CD14-positive monocyte (primary cell): ENCODE results near the gene LDLRAD2. TPM values are rescaled to one million over a fixed set of nuclear protein-coding genes. Genes with fewer than 3 reads are reported as not detected.

ENCODE experiments used
- DNase-seq, 3 donors: peaks; one replicate each; pipeline ENCODE4 v3.0.0-alpha.2; 2011 to 2022
- H2AFZ ChIP-seq: 2 replicates; pipeline ENCODE4 v1.6.0; 2012; ENCODE audit warnings: mild to moderate bottlenecking, low read depth, low read length, inconsistent platforms; ENCODE audit not compliant: insufficient read depth, poor library complexity, severe bottlenecking
- H3K27ac ChIP-seq, 2 donors: 1 replicate in 1 of 2; 2 replicates in 1 of 2; pipeline ENCODE4 v1.5.1; 2012 to 2013; ENCODE audit warnings: low read length in 2 of 2, control low read depth in 1 of 2, inconsistent platforms in 1 of 2, low read depth in 1 of 2, mild to moderate bottlenecking in 1 of 2
- H3K27me3 ChIP-seq, 2 donors: one replicate each; pipeline versions ENCODE4 v1.6.0 to v1.6.1; 2011 to 2013; ENCODE audit warnings: low read length in 2 of 2; ENCODE audit not compliant: control insufficient read depth in 2 of 2, insufficient read depth in 2 of 2
- H3K36me3 ChIP-seq, 2 donors: replicated peaks in 1 of 2; 1 replicate in 1 of 2; 2 replicates in 1 of 2; pipeline versions ENCODE4 v1.5.1 to v1.6.1; 2012 to 2013; ENCODE audit warnings: low read length in 2 of 2, control low read depth in 1 of 2, inconsistent platforms in 1 of 2, mild to moderate bottlenecking in 1 of 2; ENCODE audit not compliant: insufficient read depth in 2 of 2, control insufficient read depth in 1 of 2
- H3K4me1 ChIP-seq, 2 donors: 1 replicate in 1 of 2; 2 replicates in 1 of 2; pipeline versions ENCODE4 v1.5.1 to v1.6.1; 2012 to 2013; ENCODE audit warnings: low read length in 2 of 2, control low read depth in 1 of 2, inconsistent platforms in 1 of 2, mild to moderate bottlenecking in 1 of 2, moderate library complexity in 1 of 2; ENCODE audit not compliant: insufficient read depth in 2 of 2, control insufficient read depth in 1 of 2
- H3K4me2 ChIP-seq: replicated peaks from 2 replicates; pipeline ENCODE3; 2012; ENCODE audit warnings: low read length, moderate library complexity, mild to moderate bottlenecking; ENCODE audit not compliant: poor library complexity, severe bottlenecking; ENCODE audit errors: extremely low read depth
- H3K4me3 ChIP-seq, 3 experiments: fragments of 200-600 bp in 1 of 3; sonication (generic) in 1 of 3; replicated peaks in 1 of 3; 1 replicate in 2 of 3; 2 replicates in 1 of 3; pipeline ENCODE4 v1.5.1; 2011 to 2013; ENCODE audit warnings: low read length in 3 of 3, mild to moderate bottlenecking in 3 of 3, control low read depth in 2 of 3, low read depth in 2 of 3, inconsistent platforms in 1 of 3, moderate library complexity in 1 of 3
- H3K79me2 ChIP-seq: 2 replicates; pipeline ENCODE4 v1.6.0; 2012; ENCODE audit warnings: mild to moderate bottlenecking, control low read depth, inconsistent platforms, low read length, moderate library complexity; ENCODE audit not compliant: insufficient read depth
- H3K9ac ChIP-seq: 2 replicates; pipeline ENCODE4 v1.6.0; 2017; ENCODE audit warnings: low read length, mild to moderate bottlenecking; ENCODE audit not compliant: insufficient read depth, poor library complexity, severe bottlenecking
- H3K9me3 ChIP-seq, 2 donors: replicated peaks in 1 of 2; 1 replicate in 1 of 2; 2 replicates in 1 of 2; pipeline versions ENCODE4 v1.5.1 to v1.6.1; 2012 to 2013; ENCODE audit warnings: low read length in 2 of 2, control low read depth in 1 of 2; ENCODE audit not compliant: control insufficient read depth in 1 of 2, insufficient read depth in 1 of 2
- H4K20me1 ChIP-seq: 2 replicates; pipeline ENCODE4 v1.6.0; 2012; ENCODE audit warnings: mild to moderate bottlenecking, low read length, control low read depth, moderate library complexity; ENCODE audit not compliant: insufficient read depth
- H3K27ac Mint-ChIP-seq, 7 donors: one replicate each; pipeline ENCODE4 v1.8.0; 2020; ENCODE audit warnings: mild to moderate bottlenecking in 7 of 7, mixed read lengths in 7 of 7, moderate library complexity in 6 of 7, inconsistent platforms in 2 of 7
- H3K27me3 Mint-ChIP-seq, 3 donors: one replicate each; pipeline ENCODE4 v1.8.0; 2021 to 2022; ENCODE audit warnings: low read depth in 3 of 3, mild to moderate bottlenecking in 3 of 3, mixed read lengths in 3 of 3, moderate library complexity in 3 of 3, inconsistent platforms in 1 of 3
- H3K36me3 Mint-ChIP-seq, 2 donors: one replicate each; pipeline ENCODE4 v1.8.0; 2020; ENCODE audit warnings: mixed read lengths in 2 of 2, inconsistent platforms in 1 of 2, mild to moderate bottlenecking in 1 of 2
- H3K4me1 Mint-ChIP-seq: one replicate; pipeline ENCODE4 v1.8.0; 2020; ENCODE audit warnings: mild to moderate bottlenecking, mixed read lengths
- H3K4me3 Mint-ChIP-seq, 2 donors: one replicate each; pipeline ENCODE4 v1.8.0; 2020; ENCODE audit warnings: mild to moderate bottlenecking in 2 of 2, mixed read lengths in 2 of 2, moderate library complexity in 1 of 2
- H3K9me3 Mint-ChIP-seq, 7 donors: one replicate each; pipeline ENCODE4 v1.8.0; 2020 to 2022; ENCODE audit warnings: mixed read lengths in 7 of 7, mild to moderate bottlenecking in 6 of 7, moderate library complexity in 6 of 7, inconsistent platforms in 2 of 7
- CTCF ChIP-seq: fragments of 200-600 bp; IDR thresholded peaks from one replicate; pipeline ENCODE4 v1.8.0; 2022; ENCODE audit warnings: antibody characterized with exemption, mild to moderate bottlenecking
- WGBS: methylation state at CpG from one replicate; pipeline ENCODE4 v1.1.5; 2013; ENCODE audit warnings: missing lambda C conversion rate; ENCODE audit not compliant: insufficient coverage; 5-methylcytosine and 5-hydroxymethylcytosine counted together
- intact Hi-C, 2 donors: fragments of 100-400 bp; cut with micrococcal nuclease; formaldehyde crosslinking; loops; one replicate each; pipeline versions ENCODE4 v1.15.0 to v1.15.1; 2023
- polyA plus RNA-seq, 3 donors: library from polyadenylated mRNA; depleted of rRNA in 1 of 3; unstranded in 2 of 3; stranded (reverse) in 1 of 3; fragments of 300-500 nt in 2 of 3; fragments of >200 nt in 1 of 3; fragmentation: Illumina TruSeq in 2 of 3; gene quantifications; 1 replicate in 2 of 3; 2 replicates in 1 of 3; pipeline ENCODE4 v1.2.3, GENCODE V29; 2012 to 2021

Gene LDLRAD2
- polyA plus RNA-seq, 3 donors, result 0.63 TPM; not detected in 2

DNA sequence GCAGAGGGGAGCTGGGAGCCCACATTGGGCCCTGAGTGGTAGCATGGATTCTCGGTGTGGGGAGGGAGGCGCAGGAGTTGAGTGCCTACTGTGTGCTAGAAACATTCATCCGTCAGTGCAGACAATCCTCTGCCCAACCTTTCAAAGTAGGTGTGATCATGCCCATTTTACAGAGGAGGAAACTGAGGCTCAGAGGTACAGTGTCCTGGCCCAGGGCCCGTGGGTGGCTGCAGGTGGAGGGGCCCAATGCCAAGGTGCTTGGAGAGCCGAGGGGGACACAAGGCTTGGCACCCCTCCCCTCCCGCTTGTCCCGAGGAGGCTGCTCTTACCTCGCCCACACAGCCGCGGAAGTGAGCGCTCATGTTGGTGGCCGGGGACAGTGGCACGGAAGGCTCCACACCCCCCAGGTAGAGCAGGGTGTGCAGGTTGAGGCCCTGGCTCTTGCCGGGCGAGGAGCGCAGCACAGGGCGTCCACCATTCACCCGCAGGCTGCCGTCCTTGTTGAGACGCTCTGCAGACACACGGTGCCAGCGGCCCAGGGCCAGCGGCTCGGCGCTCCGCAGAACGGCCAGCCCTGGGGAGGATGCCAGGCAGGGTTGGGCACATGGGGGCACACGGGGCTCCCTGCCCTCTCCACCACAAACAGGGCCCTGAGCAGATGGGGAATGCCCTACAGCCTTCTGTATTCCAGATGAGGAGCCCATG lies 16.6 kb downstream of the LDLRAD2 start:
- 97% methylated on average over 7 of the region's 28 CpGs for WGBS
- Histone ChIP-seq H3K27me3 (no peaks in the 10 kb centered on the region), H3K79me2 (no peaks in the 10 kb centered on the region), H3K36me3 (no peaks in the 10 kb centered on the region), H3K27ac (no peak overlapping the region), H4K20me1 (no peaks in the 10 kb centered on the region), H3K4me3 (no peak overlapping the region), H3K9ac (no peak overlapping the region), H3K4me1 (peaks cover 5 to 7% of the 10 kb centered on the region in 2 donors), H2AFZ (no peak overlapping the region), H3K4me2 (no peak overlapping the region), H3K9me3 (peaks cover 0 to 9% of the 10 kb centered on the region in 2 donors)
- DNase-seq, result no peak
- peaks cover 0 to 5% (median 5%) of the 10 kb centered on the region in 3 donors for H3K27me3 Mint-ChIP-seq
- no peaks in the 10 kb centered on the region for H3K36me3 Mint-ChIP-seq
- peaks cover 4% of the 10 kb centered on the region for H3K4me1 Mint-ChIP-seq
- H3K9me3 Mint-ChIP-seq, result peaks cover 4 to 13% (median 8%) of the 10 kb centered on the region in 7 donors
- intact Hi-C loops, result no loop called here
- H3K4me3 Mint-ChIP-seq, result no peak overlapping the region
- H3K27ac Mint-ChIP-seq, result no peak overlapping the region
- TF ChIP-seq CTCF, result no peak

DNA sequence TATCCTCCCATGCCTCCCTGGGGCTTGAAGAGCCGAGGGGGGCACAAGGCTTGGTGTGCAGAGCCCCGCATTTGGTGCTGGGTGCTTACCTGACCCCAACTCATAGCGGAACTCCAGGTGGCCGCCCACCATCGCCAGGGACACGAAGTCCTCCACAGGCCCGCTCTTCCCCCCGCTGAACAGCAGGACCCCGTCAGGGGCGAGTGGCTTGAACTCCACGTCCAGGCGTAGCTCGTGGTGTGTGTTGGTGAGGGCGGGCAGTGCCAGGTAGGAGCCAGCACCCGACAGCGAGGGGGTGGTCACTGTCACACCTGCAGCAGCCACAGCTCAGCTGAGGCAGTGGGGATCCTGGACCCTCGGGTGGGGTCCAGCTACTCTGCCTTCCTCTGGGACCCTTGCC lies 17.2 kb downstream of the LDLRAD2 start:
- intact Hi-C loops, result no loop called here
- Histone ChIP-seq H2AFZ (no peak overlapping the region), H3K4me2 (no peak overlapping the region), H3K9ac (no peak overlapping the region), H4K20me1 (no peaks in the 10 kb centered on the region), H3K79me2 (no peaks in the 10 kb centered on the region), H3K4me1 (peaks cover 0 to under 1% of the 10 kb centered on the region in 2 donors), H3K4me3 (no peak overlapping the region), H3K36me3 (no peaks in the 10 kb centered on the region), H3K27ac (no peak overlapping the region), H3K9me3 (peaks cover 3 to 16% of the 10 kb centered on the region in 2 donors), H3K27me3 (no peaks in the 10 kb centered on the region)
- Mint-ChIP-seq H3K27me3 (peaks cover 0 to 5% (median 2%) of the 10 kb centered on the region in 3 donors), H3K9me3 (peaks cover 7 to 19% (median 15%) of the 10 kb centered on the region in 7 donors), H3K4me1 (no peaks in the 10 kb centered on the region), H3K36me3 (peaks cover under 1 to 2% of the 10 kb centered on the region in 2 donors), H3K4me3 (no peak overlapping the region), H3K27ac (no peak overlapping the region)
- TF ChIP-seq CTCF, result no peak
- DNase-seq, result no peak
- WGBS, result 95% methylated on average over 17 of the region's 17 CpGs
